Measurements from ENCODE around the gene SLC2A11. TPM values are rescaled to one million over a fixed set of nuclear protein-coding genes. Genes with fewer than 3 reads are reported as not detected.
"Not testable (repeated sequence)": the region's sequence is repeated elsewhere in the genome, so short reads cannot be mapped to it uniquely, and the experiment has no call there.

SLC2A11 gene
- total RNA-seq, 1 donor from 2014 or later: 2.1 TPM

DNA sequence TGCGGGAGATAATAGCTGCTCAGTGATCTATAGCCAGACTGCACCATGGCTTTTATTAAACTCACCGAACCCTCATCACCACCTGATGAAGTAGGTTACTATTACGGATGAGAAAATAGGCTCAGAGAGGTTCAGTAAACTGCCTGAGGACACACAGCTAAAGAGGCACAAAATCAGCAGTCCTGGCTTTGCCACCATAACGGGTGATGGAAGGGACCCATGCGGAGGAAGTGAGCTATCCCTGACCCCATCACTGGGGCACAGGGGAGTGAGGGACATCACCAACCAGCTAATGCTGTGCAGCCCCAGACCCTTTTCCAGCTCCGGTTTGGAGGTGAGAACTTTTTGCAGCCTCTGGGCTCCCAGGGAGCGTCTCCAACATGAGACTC, 11.6 kb upstream of the SLC2A11 start:
- Histone ChIP-seq H3K27ac (ENCODE audit: low read depth, low read length) (peak overlapping the region; percentile 80), H3K9ac (ENCODE audit: low read depth in 1 of 3, low read length in 3 of 3) (peak overlapping the region in 2 of 3 donors; percentile 45 to 68), H3K27me3 (ENCODE audit: control insufficient read depth in 3 of 3, insufficient read depth in 3 of 3, low read length in 3 of 3) (no peaks in the 10 kb centered on the region), H3K9me3 (ENCODE audit: control insufficient read depth in 3 of 3, low read length in 3 of 3) (no peaks in the 10 kb centered on the region), H3K4me3 (ENCODE audit: low read length in 3 of 3) (no peak overlapping the region), H3K4me1 (ENCODE audit: control insufficient read depth in 3 of 3, insufficient read depth in 3 of 3, low read length in 3 of 3) (peaks cover 27 to 41% (median 36%) of the 10 kb centered on the region in 3 donors), H3K36me3 (ENCODE audit: control insufficient read depth in 3 of 3, insufficient read depth in 3 of 3, low read length in 3 of 3) (no peaks in the 10 kb centered on the region)

DNA sequence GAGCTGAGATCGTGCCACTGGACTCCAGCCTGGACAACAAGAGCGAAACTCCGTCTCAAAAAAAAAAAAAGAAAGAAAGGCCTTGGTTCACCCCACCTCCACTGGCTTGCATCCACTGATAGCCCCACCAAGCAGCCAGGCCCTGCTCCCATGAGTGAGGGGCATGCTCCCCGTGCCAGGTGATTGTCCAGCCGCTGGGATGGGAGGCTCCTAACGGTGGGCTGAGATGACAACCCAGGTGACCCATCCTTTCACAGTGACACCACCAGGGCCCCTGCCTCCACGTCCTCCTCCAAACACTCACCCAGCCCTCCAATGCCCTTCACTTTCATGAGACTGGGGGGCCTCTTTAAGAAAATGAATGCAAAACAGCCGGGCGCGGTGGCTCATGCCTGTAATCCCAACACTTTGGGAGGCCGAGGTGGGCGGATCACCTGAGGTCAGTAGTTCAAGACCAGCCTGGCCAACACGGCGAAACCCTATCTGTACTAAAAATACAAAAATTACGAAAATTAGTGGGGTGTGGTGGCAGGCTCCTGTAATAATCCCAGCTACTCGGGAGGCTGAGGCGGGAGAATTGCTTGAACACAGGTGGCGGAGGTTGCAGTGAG, 10.3 kb upstream of the SLC2A11 start:
- Histone ChIP-seq H3K4me3 (ENCODE audit: low read length in 3 of 3) (no peak overlapping the region), H3K36me3 (ENCODE audit: control insufficient read depth in 3 of 3, insufficient read depth in 3 of 3, low read length in 3 of 3) (no peaks in the 10 kb centered on the region), H3K9me3 (ENCODE audit: control insufficient read depth in 3 of 3, low read length in 3 of 3) (no peaks in the 10 kb centered on the region), H3K27me3 (ENCODE audit: control insufficient read depth in 3 of 3, insufficient read depth in 3 of 3, low read length in 3 of 3) (no peaks in the 10 kb centered on the region), H3K4me1 (ENCODE audit: control insufficient read depth in 3 of 3, insufficient read depth in 3 of 3, low read length in 3 of 3) (peaks cover 27 to 41% (median 36%) of the 10 kb centered on the region in 3 donors), H3K27ac (ENCODE audit: low read depth, low read length) (peak overlapping the region; percentile 80), H3K9ac (ENCODE audit: low read depth in 1 of 3, low read length in 3 of 3) (peak overlapping the region in 1 of 3 donors; percentile 8)

- H3K36me3 ChIP-seq (ENCODE audit: control insufficient read depth in 3 of 3, insufficient read depth in 3 of 3, low read length in 3 of 3): no peaks in the 10 kb centered on the region
- peaks cover 27 to 41% (median 36%) of the 10 kb centered on the region in 3 donors for H3K4me1 ChIP-seq (ENCODE audit: control insufficient read depth in 3 of 3, insufficient read depth in 3 of 3, low read length in 3 of 3)
- no peak overlapping the region for H3K4me3 ChIP-seq (ENCODE audit: low read length in 3 of 3)
- H3K27me3 ChIP-seq (ENCODE audit: control insufficient read depth in 3 of 3, insufficient read depth in 3 of 3, low read length in 3 of 3): no peaks in the 10 kb centered on the region
- H3K9me3 ChIP-seq (ENCODE audit: control insufficient read depth in 3 of 3, low read length in 3 of 3): no peaks in the 10 kb centered on the region
- no peak overlapping the region for H3K27ac ChIP-seq (ENCODE audit: low read depth, low read length)
- no peak overlapping the region for H3K9ac ChIP-seq (ENCODE audit: low read depth in 1 of 3, low read length in 3 of 3)
Observed at GRCh38 chr22:23847991-23848864, 9.4 kb upstream of the SLC2A11 start.

DNA sequence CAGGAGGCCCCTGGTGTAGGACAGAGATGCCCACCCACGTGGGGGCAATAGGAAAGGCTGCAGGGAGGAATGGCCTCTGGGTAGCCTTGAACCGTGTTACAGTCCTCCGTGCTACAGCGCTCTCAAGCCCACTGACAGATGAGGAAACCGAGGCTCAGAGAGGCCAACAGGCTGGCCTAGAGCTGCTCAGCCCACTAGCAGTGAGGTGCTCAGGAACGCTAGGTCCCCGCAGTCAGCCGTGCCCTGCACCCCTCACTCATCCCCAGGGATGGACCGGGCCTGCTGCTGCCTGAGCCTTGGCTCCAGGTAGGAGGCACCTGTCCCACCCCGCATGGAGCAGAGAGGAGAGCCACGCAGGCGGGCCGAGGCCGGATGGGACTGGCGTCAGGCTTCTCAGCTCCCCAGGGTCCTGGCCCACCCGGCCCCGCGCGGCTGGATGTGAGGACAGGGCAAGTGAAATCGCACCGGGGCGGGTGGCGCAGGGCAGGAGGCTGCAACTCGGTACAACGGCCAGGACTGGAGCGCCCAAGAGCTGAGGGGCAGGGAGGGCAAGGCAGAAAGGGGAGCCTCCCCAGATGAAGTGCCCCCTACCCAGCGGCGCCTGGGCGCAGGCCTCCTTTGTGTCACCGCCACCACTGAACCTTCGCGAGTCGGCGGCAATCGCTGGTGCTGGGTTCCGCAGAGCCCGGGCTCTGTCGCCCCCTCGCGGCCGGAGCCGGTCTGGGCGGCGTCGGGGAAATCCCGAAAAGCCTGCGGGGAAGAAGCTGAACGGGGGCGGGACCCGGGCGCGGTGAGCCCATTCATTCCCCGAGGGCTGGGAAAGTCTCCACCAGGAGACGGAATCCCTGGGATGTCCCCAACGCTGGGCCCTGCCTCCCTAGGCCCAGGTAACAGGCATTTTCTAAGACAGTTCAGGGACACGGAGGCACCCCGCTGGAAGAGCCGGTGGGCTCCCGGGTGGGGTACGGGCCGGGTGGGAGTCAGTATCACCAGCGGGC, 8.4 kb upstream of the SLC2A11 start:
- no peaks in the 10 kb centered on the region for H3K27me3 ChIP-seq (ENCODE audit: control insufficient read depth in 3 of 3, insufficient read depth in 3 of 3, low read length in 3 of 3)
- peaks cover 25 to 39% (median 32%) of the 10 kb centered on the region in 3 donors for H3K4me1 ChIP-seq (ENCODE audit: control insufficient read depth in 3 of 3, insufficient read depth in 3 of 3, low read length in 3 of 3)
- H3K9ac ChIP-seq (ENCODE audit: low read depth in 1 of 3, low read length in 3 of 3): peak overlapping the region in 1 of 3 donors; percentile 62
- peak overlapping the region in 2 of 3 donors; percentile 22 to 43 for H3K4me3 ChIP-seq (ENCODE audit: low read length in 3 of 3)
- H3K36me3 ChIP-seq (ENCODE audit: control insufficient read depth in 3 of 3, insufficient read depth in 3 of 3, low read length in 3 of 3): no peaks in the 10 kb centered on the region
- no peak overlapping the region for H3K27ac ChIP-seq (ENCODE audit: low read depth, low read length)
- no peaks in the 10 kb centered on the region for H3K9me3 ChIP-seq (ENCODE audit: control insufficient read depth in 3 of 3, low read length in 3 of 3)

DNA sequence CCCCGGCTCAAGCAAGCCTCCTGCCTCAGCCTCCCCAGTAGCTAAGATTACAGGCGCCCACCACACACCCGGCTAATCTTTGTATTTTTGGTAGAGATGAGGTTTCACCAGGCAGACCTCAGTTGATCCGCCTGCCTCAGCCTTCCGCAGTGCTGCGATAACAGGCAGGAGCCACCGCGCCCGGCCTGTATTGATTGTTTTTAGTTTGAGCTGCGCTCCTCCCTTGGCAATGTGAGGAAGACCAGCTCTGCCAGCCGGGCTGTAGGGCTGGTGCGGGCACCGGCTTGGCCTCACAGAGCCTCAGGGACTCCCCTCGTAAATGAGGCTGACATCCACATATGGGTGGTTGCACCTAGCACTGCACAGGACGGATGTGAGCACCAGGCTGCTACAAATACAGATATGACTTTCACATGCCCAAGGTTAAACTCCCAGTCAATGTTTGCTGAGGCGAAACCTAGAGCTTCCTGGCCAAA, 7.5 kb upstream of the SLC2A11 start:
- no peak overlapping the region for H3K27ac ChIP-seq (ENCODE audit: low read depth, low read length)
- no peaks in the 10 kb centered on the region for H3K27me3 ChIP-seq (ENCODE audit: control insufficient read depth in 3 of 3, insufficient read depth in 3 of 3, low read length in 3 of 3)
- H3K9me3 ChIP-seq (ENCODE audit: control insufficient read depth in 3 of 3, low read length in 3 of 3): no peaks in the 10 kb centered on the region
- H3K4me3 ChIP-seq (ENCODE audit: low read length in 3 of 3): no peak overlapping the region
- H3K36me3 ChIP-seq (ENCODE audit: control insufficient read depth in 3 of 3, insufficient read depth in 3 of 3, low read length in 3 of 3): no peaks in the 10 kb centered on the region
- no peak overlapping the region for H3K9ac ChIP-seq (ENCODE audit: low read depth in 1 of 3, low read length in 3 of 3)
- peaks cover 16 to 31% (median 24%) of the 10 kb centered on the region in 3 donors for H3K4me1 ChIP-seq (ENCODE audit: control insufficient read depth in 3 of 3, insufficient read depth in 3 of 3, low read length in 3 of 3)

DNA sequence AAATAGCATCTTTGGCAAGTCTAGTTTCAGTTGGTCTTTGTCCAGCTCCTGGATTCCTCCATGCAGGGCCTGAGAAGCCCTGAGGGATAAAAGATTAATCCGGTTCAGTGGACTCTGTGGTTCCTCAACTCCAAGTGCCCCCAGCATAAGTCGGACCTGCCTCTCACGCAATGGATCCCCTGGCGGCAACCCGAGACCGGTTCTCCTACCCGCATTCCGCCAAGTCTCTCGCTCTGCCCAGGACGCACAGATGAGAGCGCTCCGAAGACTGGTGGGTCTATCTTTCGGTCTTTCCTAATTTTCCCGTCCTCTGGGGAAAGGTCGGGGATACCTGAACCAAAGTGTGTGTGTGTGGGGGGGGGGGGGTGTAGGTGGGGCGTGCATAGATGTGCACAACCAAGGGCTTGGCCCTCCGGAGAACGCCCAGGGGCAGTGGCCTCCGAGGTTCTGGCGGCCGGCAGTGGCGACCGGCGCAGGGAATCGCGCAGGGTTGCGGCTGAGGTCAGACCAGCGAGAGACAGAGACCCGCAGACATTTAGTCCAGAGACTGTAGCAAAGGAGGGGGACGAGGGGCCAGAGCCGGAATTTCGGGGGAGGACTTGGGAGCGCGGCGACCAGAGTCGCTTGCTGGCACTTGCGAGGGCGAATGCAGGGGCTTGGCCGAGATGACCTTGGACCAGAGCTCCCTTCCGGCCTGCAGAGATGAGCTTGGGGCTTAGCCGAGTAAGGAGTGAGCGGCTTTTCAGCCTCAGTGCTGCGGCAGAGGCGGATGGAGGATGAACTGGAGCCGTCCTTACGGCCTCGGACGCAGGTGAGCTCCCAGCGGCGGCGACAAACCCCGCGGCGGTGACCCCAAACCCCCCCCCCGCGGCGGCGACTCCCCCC, 712 bp upstream of the SLC2A11 start:
- no peaks in the 10 kb centered on the region for H3K27me3 ChIP-seq (ENCODE audit: control insufficient read depth in 3 of 3, insufficient read depth in 3 of 3, low read length in 3 of 3)
- peaks cover 0 to 2% (median 0%) of the 10 kb centered on the region in 3 donors for H3K36me3 ChIP-seq (ENCODE audit: control insufficient read depth in 3 of 3, insufficient read depth in 3 of 3, low read length in 3 of 3)
- H3K4me3 ChIP-seq (ENCODE audit: low read length in 3 of 3): peak overlapping the region; percentile 76 to 95 (median 77)
- H3K9me3 ChIP-seq (ENCODE audit: control insufficient read depth in 3 of 3, low read length in 3 of 3): no peaks in the 10 kb centered on the region
- peak overlapping the region; percentile 80 to 98 (median 80) for H3K9ac ChIP-seq (ENCODE audit: low read depth in 1 of 3, low read length in 3 of 3)
- H3K27ac ChIP-seq (ENCODE audit: low read depth, low read length): peak overlapping the region; percentile 58
- peaks cover 17 to 27% (median 25%) of the 10 kb centered on the region in 3 donors for H3K4me1 ChIP-seq (ENCODE audit: control insufficient read depth in 3 of 3, insufficient read depth in 3 of 3, low read length in 3 of 3)

- Histone ChIP-seq H3K36me3 (ENCODE audit: control insufficient read depth in 3 of 3, insufficient read depth in 3 of 3, low read length in 3 of 3) (peaks cover 4 to 9% (median 6%) of the 10 kb centered on the region in 3 donors), H3K9ac (ENCODE audit: low read depth in 1 of 3, low read length in 3 of 3) (peak overlapping the region; percentile 80 to 98 (median 83)), H3K27ac (ENCODE audit: low read depth, low read length) (peak overlapping the region; percentile 58), H3K4me3 (ENCODE audit: low read length in 3 of 3) (peak overlapping the region; percentile 76 to 95 (median 77)), H3K4me1 (ENCODE audit: control insufficient read depth in 3 of 3, insufficient read depth in 3 of 3, low read length in 3 of 3) (peaks cover 17 to 27% (median 25%) of the 10 kb centered on the region in 3 donors), H3K27me3 (ENCODE audit: control insufficient read depth in 3 of 3, insufficient read depth in 3 of 3, low read length in 3 of 3) (no peaks in the 10 kb centered on the region), H3K9me3 (ENCODE audit: control insufficient read depth in 3 of 3, low read length in 3 of 3) (no peaks in the 10 kb centered on the region)
Observed at GRCh38 chr22:23858484-23858815, 775 bp downstream of the SLC2A11 start.

DNA sequence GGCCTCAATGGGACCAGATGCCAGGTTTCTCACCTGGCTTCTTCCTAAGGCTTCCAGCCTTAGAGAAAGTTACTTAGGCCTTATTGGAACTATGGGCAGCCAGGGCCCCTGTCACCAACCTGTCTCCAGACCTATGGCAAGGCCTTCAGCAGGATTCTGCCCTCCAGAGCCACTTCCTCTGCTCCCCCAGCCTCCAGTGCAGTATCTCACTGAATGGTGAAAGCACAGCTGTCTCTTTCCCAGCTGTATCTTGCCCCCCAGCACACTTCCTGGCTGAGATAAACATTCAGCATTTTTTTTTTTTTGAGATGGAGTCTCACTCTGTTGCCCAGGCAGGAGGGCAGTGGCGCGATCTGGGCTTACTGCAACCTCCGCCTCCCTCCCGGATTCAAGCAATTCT, 1.5 kb downstream of the SLC2A11 start:
- Histone ChIP-seq H3K36me3 (ENCODE audit: control insufficient read depth in 3 of 3, insufficient read depth in 3 of 3, low read length in 3 of 3) (peaks cover 4 to 9% (median 6%) of the 10 kb centered on the region in 3 donors), H3K4me3 (ENCODE audit: low read length in 3 of 3) (no peak overlapping the region), H3K9ac (ENCODE audit: low read depth in 1 of 3, low read length in 3 of 3) (peak overlapping the region in 2 of 3 donors; percentile 54 to 61), H3K9me3 (ENCODE audit: control insufficient read depth in 3 of 3, low read length in 3 of 3) (no peaks in the 10 kb centered on the region), H3K27ac (ENCODE audit: low read depth, low read length) (no peak overlapping the region), H3K27me3 (ENCODE audit: control insufficient read depth in 3 of 3, insufficient read depth in 3 of 3, low read length in 3 of 3) (no peaks in the 10 kb centered on the region), H3K4me1 (ENCODE audit: control insufficient read depth in 3 of 3, insufficient read depth in 3 of 3, low read length in 3 of 3) (peaks cover 20 to 27% (median 25%) of the 10 kb centered on the region in 3 donors)

GRCh38 chr22:23860187-23860586, 2.5 kb downstream of the SLC2A11 start:
- not testable (repeated sequence) for H3K27ac ChIP-seq (ENCODE audit: low read depth, low read length); H3K36me3 ChIP-seq (ENCODE audit: control insufficient read depth in 3 of 3, insufficient read depth in 3 of 3, low read length in 3 of 3); H3K27me3 ChIP-seq (ENCODE audit: control insufficient read depth in 3 of 3, insufficient read depth in 3 of 3, low read length in 3 of 3); H3K9ac ChIP-seq (ENCODE audit: low read depth in 1 of 3, low read length in 3 of 3); H3K9me3 ChIP-seq (ENCODE audit: control insufficient read depth in 3 of 3, low read length in 3 of 3); H3K4me3 ChIP-seq (ENCODE audit: low read length in 3 of 3)
- peaks cover 23 to 30% (median 27%) of the 10 kb centered on the region in 3 donors for H3K4me1 ChIP-seq (ENCODE audit: control insufficient read depth in 3 of 3, insufficient read depth in 3 of 3, low read length in 3 of 3)

All from skeletal muscle tissue (tissue), 4 donors.